PC-9 (cell line): ENCODE data around the gene SERP2. TPM values are rescaled to one million over a fixed set of nuclear protein-coding genes. Genes with fewer than 3 reads are reported as not detected.

Experiments
- BruUV-seq: library from RNA; stranded (reverse); fragments of 400-500 nt; replicated peaks from 2 replicates; lab custom pipeline; 2021; lab: Mats Ljungman, UMichigan
- CTCF ChIA-PET: fragments of 300-600 bp; sonication (Branson Sonifier 250); formaldehyde crosslinking; loops from one replicate; lab custom pipeline; 2022; ENCODE audit warnings: antibody characterized with exemption; lab: Charles Lee
- POLR2A ChIA-PET: fragments of 300-600 bp; sonication (Branson Sonifier 250); formaldehyde crosslinking; loops from one replicate; lab custom pipeline; 2022; ENCODE audit warnings: antibody characterized with exemption; ENCODE audit not compliant: unreplicated experiment; lab: Charles Lee
- DNase-seq, 2 experiments: peaks; one replicate each; pipeline versions ENCODE4 v3.0.0 to v3.0.0-alpha.2; 2015 to 2022; ENCODE audit warnings: mixed read lengths in 1 of 2
- H2AFZ ChIP-seq: fragments of 200-600 bp; sonication (generic); 2 replicates; pipeline ENCODE4 v1.8.1; 2017; ENCODE audit warnings: antibody characterized with exemption
- H3F3A ChIP-seq: fragments of 200-600 bp; sonication (generic); 2 replicates; pipeline ENCODE4 v1.8.1; 2017; ENCODE audit warnings: antibody characterized with exemption, mild to moderate bottlenecking, low read depth; ENCODE audit not compliant: insufficient read depth
- H3K27ac ChIP-seq: fragments of 200-600 bp; sonication (generic); 2 replicates; pipeline ENCODE4 v1.6.1; 2016; ENCODE audit warnings: mixed run types
- H3K27me3 ChIP-seq: fragments of 200-600 bp; sonication (generic); 2 replicates; pipeline ENCODE4 v1.6.1; 2016; ENCODE audit warnings: low read depth, mixed run types; ENCODE audit not compliant: insufficient read depth
- H3K36me3 ChIP-seq: fragments of 200-600 bp; sonication (generic); 2 replicates; pipeline ENCODE4 v1.6.1; 2016; ENCODE audit warnings: low read depth, mixed run types
- H3K4me1 ChIP-seq: fragments of 200-600 bp; sonication (generic); replicated peaks from 2 replicates; pipeline ENCODE4 v1.6.1; 2016; ENCODE audit warnings: mixed run types; ENCODE audit not compliant: insufficient read depth
- H3K4me2 ChIP-seq: fragments of 200-600 bp; sonication (generic); 2 replicates; pipeline ENCODE4 v1.6.1; 2017; ENCODE audit warnings: mixed run types
- H3K4me3 ChIP-seq: fragments of 200-600 bp; sonication (generic); 2 replicates; pipeline ENCODE4 v1.6.1; 2016; ENCODE audit warnings: mixed run types
- H3K79me2 ChIP-seq: fragments of 200-600 bp; sonication (generic); 2 replicates; pipeline ENCODE4 v1.6.1; 2017; ENCODE audit warnings: low read depth, mixed run types
- H3K9me2 ChIP-seq: fragments of 200-600 bp; sonication (generic); 2 replicates; pipeline ENCODE4 v1.8.1; 2017; ENCODE audit warnings: mild to moderate bottlenecking; ENCODE audit not compliant: insufficient read depth
- H3K9me3 ChIP-seq: fragments of 200-600 bp; sonication (generic); 2 replicates; pipeline ENCODE4 v1.8.1; 2016; ENCODE audit warnings: low read depth; ENCODE audit not compliant: insufficient read depth
- H4K20me1 ChIP-seq: fragments of 200-600 bp; sonication (generic); 2 replicates; pipeline ENCODE4 v1.8.1; 2017; ENCODE audit not compliant: insufficient read depth
- EZH2 ChIP-seq: fragments of 200-600 bp; sonication (generic); IDR thresholded peaks from 2 replicates; pipeline ENCODE4 v1.8.0; 2017; ENCODE audit warnings: antibody characterized with exemption, low read depth
- intact Hi-C: fragments of 100-400 bp; cut with micrococcal nuclease; formaldehyde crosslinking; loops from one replicate; pipeline ENCODE4 v1.10.0; 2022; ENCODE audit not compliant: unreplicated experiment
- total RNA-seq: library from RNA; stranded (reverse); gene quantifications from 2 replicates; pipeline ENCODE4 v1.2.3, GENCODE V29; 2021
- TF ChIP-seq, protein P1 (sequence below): fragments of 200-600 bp; sonication (generic); conservative IDR thresholded peaks from 2 replicates; pipeline ENCODE4 v1.6.1; 2017; ENCODE audit warnings: mixed run types, antibody characterized with exemption, mild to moderate bottlenecking, moderate library complexity

Gene SERP2
- total RNA-seq, 1 experiment from 2014 or later, result 0.70 TPM

DNA sequence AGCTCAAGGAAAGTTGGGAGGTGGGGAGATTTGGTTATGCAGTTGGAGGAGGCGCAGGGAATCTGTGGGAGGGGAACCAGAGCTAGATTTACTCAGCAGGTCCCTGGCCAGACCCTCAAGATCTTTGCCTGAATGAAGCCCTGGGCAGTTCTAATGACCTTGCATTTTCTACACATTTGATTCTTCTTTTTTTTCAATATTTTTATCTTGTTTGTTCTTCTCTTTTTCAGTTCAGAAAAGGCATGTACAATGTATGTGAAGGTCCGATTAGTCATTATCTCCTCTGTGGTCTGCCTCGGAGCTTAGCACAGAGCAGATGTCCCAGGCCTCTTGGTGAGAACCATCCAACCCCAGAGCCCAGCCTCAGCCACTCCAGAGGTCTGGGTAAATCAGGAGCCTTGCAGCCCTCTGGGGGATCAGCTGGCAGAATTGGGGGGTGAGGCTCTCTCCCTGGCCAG is 24.2 kb downstream of the SERP2 start:
- Histone ChIP-seq H3K4me2 (no peak overlapping the region), H3K27me3 (no peaks in the 10 kb centered on the region), H3K4me3 (no peak overlapping the region), H3F3A (peaks cover 5% of the 10 kb centered on the region; the same call in 1 of the 2 replicates), H3K9me3 (no peaks in the 10 kb centered on the region), H3K4me1 (peaks cover 6% of the 10 kb centered on the region), H3K79me2 (no peaks in the 10 kb centered on the region), H2AFZ (no peak overlapping the region), H4K20me1 (no peaks in the 10 kb centered on the region), H3K9me2 (no peaks in the 10 kb centered on the region), H3K27ac (no peak overlapping the region), H3K36me3 (no peaks in the 10 kb centered on the region)
- intact Hi-C loops, result no loop called here
- CTCF ChIA-PET, result no interaction called here
- POLR2A ChIA-PET, result no interaction called here
- no peak for DNase-seq
- no TSS peak for BruUV-seq
- no peak for TF ChIP-seq EZH2
- TF ChIP-seq, protein P1, sequence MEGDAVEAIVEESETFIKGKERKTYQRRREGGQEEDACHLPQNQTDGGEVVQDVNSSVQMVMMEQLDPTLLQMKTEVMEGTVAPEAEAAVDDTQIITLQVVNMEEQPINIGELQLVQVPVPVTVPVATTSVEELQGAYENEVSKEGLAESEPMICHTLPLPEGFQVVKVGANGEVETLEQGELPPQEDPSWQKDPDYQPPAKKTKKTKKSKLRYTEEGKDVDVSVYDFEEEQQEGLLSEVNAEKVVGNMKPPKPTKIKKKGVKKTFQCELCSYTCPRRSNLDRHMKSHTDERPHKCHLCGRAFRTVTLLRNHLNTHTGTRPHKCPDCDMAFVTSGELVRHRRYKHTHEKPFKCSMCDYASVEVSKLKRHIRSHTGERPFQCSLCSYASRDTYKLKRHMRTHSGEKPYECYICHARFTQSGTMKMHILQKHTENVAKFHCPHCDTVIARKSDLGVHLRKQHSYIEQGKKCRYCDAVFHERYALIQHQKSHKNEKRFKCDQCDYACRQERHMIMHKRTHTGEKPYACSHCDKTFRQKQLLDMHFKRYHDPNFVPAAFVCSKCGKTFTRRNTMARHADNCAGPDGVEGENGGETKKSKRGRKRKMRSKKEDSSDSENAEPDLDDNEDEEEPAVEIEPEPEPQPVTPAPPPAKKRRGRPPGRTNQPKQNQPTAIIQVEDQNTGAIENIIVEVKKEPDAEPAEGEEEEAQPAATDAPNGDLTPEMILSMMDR, result no peak

DNA sequence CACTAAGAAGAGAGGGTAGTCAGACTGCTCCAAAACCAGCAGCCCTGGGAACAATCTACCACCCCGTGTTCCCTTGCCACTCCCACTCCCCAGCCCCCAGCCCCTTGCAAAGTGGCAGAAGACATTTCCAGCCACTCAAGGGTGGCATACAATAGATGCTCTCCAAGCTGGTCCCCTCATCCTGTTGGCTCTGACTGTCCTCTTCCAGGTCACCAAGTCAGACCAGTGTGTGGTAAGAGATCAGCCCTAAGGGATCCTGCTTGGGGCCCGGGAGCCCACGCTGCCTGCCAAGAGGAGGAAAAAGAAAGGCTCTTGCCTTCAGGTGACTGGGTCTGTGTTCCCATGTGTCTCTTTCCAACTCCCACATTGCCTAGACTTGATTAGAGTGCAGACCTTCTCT is 25.0 kb downstream of the SERP2 start:
- BruUV-seq, result no TSS peak
- H3F3A ChIP-seq, result peaks cover 8% of the 10 kb centered on the region; the same call in 1 of the 2 replicates
- DNase-seq, result no peak
- intact Hi-C loops, result no loop called here
- no peaks in the 10 kb centered on the region for H3K9me3 ChIP-seq
- POLR2A ChIA-PET, result no interaction called here
- H4K20me1 ChIP-seq, result no peaks in the 10 kb centered on the region
- no peaks in the 10 kb centered on the region for H3K79me2 ChIP-seq
- H3K4me1 ChIP-seq, result peaks cover 14% of the 10 kb centered on the region
- no peak overlapping the region for H3K4me2 ChIP-seq
- H3K4me3 ChIP-seq, result no peak overlapping the region
- H3K36me3 ChIP-seq, result no peaks in the 10 kb centered on the region
- TF ChIP-seq EZH2, result no peak
- TF ChIP-seq, protein P1, result no peak
- CTCF ChIA-PET, result no interaction called here
- H3K27me3 ChIP-seq, result no peaks in the 10 kb centered on the region
- no peaks in the 10 kb centered on the region for H3K9me2 ChIP-seq
- no peak overlapping the region for H3K27ac ChIP-seq
- no peak overlapping the region for H2AFZ ChIP-seq

DNA sequence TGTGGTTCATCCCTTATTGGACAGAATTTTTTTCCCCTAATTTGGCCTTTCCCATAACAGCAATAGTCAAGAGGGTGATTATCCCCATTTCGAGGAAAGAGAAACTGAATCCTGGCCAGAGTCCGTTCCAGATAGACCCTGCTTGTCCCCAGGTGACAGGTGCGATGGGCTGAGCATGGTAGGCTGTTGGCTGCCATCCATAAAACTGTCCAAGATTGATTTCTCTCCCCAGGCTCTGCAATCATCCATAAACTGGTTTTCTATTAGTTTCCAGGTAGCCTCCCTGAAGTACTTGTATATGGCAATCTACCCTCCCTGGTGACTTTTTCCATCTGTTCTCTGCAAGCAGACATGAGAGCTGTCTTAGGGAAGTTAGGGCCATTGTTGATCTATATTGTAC is 25.4 kb downstream of the SERP2 start:
- BruUV-seq, result no TSS peak
- Histone ChIP-seq H3F3A (peaks cover 13% of the 10 kb centered on the region; the same call in 1 of the 2 replicates), H3K27me3 (no peaks in the 10 kb centered on the region), H3K9me2 (no peaks in the 10 kb centered on the region), H3K36me3 (no peaks in the 10 kb centered on the region), H3K79me2 (no peaks in the 10 kb centered on the region), H2AFZ (no peak overlapping the region), H3K27ac (no peak overlapping the region), H4K20me1 (no peaks in the 10 kb centered on the region), H3K4me3 (no peak overlapping the region), H3K9me3 (no peaks in the 10 kb centered on the region), H3K4me2 (no peak overlapping the region), H3K4me1 (peaks cover 18% of the 10 kb centered on the region)
- CTCF ChIA-PET, result no interaction called here
- no peak for DNase-seq
- POLR2A ChIA-PET, result no interaction called here
- TF ChIP-seq EZH2, result no peak
- TF ChIP-seq, protein P1, result no peak
- intact Hi-C loops, result no loop called here
